GM21390 (cell line): ENCODE measurements around the gene UNC45A.
"Not testable (repeated sequence)": the region's sequence is repeated elsewhere in the genome, so short reads cannot be mapped to it uniquely, and the experiment has no call there.

ENCODE experiments used
- ATAC-seq: cut with Tn5 transposase; IDR thresholded peaks from one replicate; pipeline ENCODE4 v1.9.1; 2021; ENCODE audit not compliant: unreplicated experiment

The UNC45A gene

GRCh38 chr15:90903733-90904536 is 31.1 kb upstream of the UNC45A start:
- no peak for ATAC-seq

GRCh38 chr15:90904746-90905145 is 30.3 kb upstream of the UNC45A start:
- no peak for ATAC-seq

- ATAC-seq = no peak
These were observed 29.5 kb upstream of the UNC45A start for GRCh38 chr15:90905306-90906180.

GRCh38 chr15:90906181-90906849 is 28.8 kb upstream of the UNC45A start:
- ATAC-seq = no peak

GRCh38 chr15:90907051-90907660 is 27.9 kb upstream of the UNC45A start:
- no peak for ATAC-seq

- ATAC-seq = no peak
These were observed 27.1 kb upstream of the UNC45A start for GRCh38 chr15:90907838-90908507.

GRCh38 chr15:90909449-90909848 is 25.6 kb upstream of the UNC45A start:
- ATAC-seq = not testable (repeated sequence)

GRCh38 chr15:90909976-90910375 is 25.1 kb upstream of the UNC45A start:
- no peak for ATAC-seq

GRCh38 chr15:90910441-90911301 is 24.4 kb upstream of the UNC45A start:
- ATAC-seq = no peak

GRCh38 chr15:90911302-90911623 is 23.8 kb upstream of the UNC45A start:
- no peak for ATAC-seq

GRCh38 chr15:90911906-90912769 is 22.9 kb upstream of the UNC45A start:
- ATAC-seq = no peak

- ATAC-seq = no peak
These were observed 22.4 kb upstream of the UNC45A start for GRCh38 chr15:90912770-90913075.

GRCh38 chr15:90913398-90913944 is 21.6 kb upstream of the UNC45A start:
- ATAC-seq = no peak

- no peak for ATAC-seq
These were observed 20.6 kb upstream of the UNC45A start for GRCh38 chr15:90914305-90915080.

- ATAC-seq = no peak
These were observed 19.8 kb upstream of the UNC45A start for GRCh38 chr15:90915216-90915807.

- ATAC-seq = no peak
These were observed 19.2 kb upstream of the UNC45A start for GRCh38 chr15:90915808-90916440.

- no peak for ATAC-seq
These were observed 18.6 kb upstream of the UNC45A start for GRCh38 chr15:90916461-90916860.
